ENCODE results near the gene DPP6. TPM values are rescaled to one million over a fixed set of nuclear protein-coding genes. Genes with fewer than 3 reads are reported as not detected.

Gene DPP6
- total and polyA plus RNA-seq, 5 donors = 0.07 to 0.35 (median 0.11) TPM; not detected in 2

DNA sequence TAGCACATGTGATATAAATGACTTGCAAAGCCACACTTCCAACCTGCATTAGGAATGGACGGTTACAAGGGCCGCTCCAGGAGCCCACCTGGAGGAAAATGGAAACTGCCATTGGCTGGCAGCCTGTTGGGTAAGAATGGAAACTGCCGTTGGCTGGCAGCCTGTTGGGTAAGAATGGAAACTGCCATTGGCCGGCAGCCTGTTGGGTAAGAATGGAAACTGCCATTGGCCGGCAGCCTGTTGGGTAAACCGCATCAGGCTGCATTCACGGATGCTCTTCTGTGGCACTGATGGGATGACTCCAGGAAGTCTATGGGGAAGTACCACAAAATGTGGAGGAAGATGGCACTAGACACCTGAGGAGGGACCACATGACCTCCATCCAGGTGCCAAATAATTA lies 143.1 kb downstream of the DPP6 start:
- 92% methylated on average over 7 of the region's 7 CpGs for WGBS

DNA sequence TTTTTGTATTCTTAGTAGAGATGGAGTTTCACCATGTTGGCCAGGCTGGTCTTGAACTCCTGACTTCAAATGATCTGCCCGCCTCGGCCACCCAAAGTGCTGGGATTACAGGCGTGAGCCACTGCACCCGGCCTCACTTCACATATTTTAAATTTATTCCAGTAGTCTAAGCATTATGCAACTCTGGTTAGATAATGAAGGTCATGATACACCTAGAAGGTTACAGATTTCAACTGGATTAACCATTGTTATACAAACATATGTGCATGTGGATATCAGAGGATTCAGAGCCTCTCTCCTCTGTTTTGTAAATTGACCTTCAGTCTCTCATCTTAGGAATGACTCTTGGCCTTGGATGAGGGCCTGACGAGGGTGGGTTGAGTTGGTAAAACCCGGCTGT lies 146.3 kb downstream of the DPP6 start:
- no peak for DNase-seq
- ATAC-seq = no peak
- no peaks in the 10 kb centered on the region for H3K9me3 ChIP-seq (ENCODE audit: control insufficient read depth, low read length)
- no peaks in the 10 kb centered on the region for H3K4me1 ChIP-seq (ENCODE audit: control insufficient read depth, insufficient read depth, low read length)
- 69% methylated on average over 6 of the region's 6 CpGs for WGBS
- H3K27ac ChIP-seq (ENCODE audit: low read length) = no peak overlapping the region
- intact Hi-C loops (cut with DNase I) = no loop called here
- no peak overlapping the region for H3K4me3 ChIP-seq (ENCODE audit: low read length)
- H3K27me3 ChIP-seq (ENCODE audit: control insufficient read depth, insufficient read depth) = no peaks in the 10 kb centered on the region

More for the DNA sequence above, 143.1 kb downstream of the DPP6 start:
- no peaks in the 10 kb centered on the region for H3K9me3 ChIP-seq (ENCODE audit: control insufficient read depth, low read length)
- H3K27ac ChIP-seq (ENCODE audit: low read length) = no peak overlapping the region
- DNase-seq (no peak), ATAC-seq (no peak)
- no peaks in the 10 kb centered on the region for H3K4me1 ChIP-seq (ENCODE audit: control insufficient read depth, insufficient read depth, low read length)
- H3K27me3 ChIP-seq (ENCODE audit: control insufficient read depth, insufficient read depth) = no peaks in the 10 kb centered on the region
- intact Hi-C loops (cut with DNase I) = no loop called here
- no peak overlapping the region for H3K4me3 ChIP-seq (ENCODE audit: low read length)

DNA sequence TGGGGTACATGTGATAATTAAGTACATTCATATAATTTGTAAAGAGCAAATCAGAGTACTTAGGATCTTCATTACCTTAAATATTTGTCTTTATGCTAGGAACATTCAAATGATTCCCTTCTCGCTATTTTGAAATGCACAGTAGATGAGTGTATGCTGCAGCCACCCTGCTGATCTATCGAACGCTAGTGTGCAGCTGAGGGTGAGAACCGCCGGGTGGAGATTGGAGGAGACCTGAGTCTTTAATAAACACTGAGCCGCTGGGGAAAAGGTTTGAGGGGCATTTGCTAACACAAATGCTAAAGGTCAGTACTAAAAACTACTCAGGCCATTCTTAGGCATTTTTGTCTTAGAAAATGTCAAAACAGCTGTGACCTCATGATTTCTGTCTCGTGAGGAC lies 148.0 kb downstream of the DPP6 start:
- WGBS = 64% methylated on average over 7 of the region's 7 CpGs
- intact Hi-C loops (cut with DNase I) = no loop called here
- no peaks in the 10 kb centered on the region for H3K9me3 ChIP-seq (ENCODE audit: control insufficient read depth, low read length)
- H3K4me1 ChIP-seq (ENCODE audit: control insufficient read depth, insufficient read depth, low read length) = no peaks in the 10 kb centered on the region
- no peaks in the 10 kb centered on the region for H3K27me3 ChIP-seq (ENCODE audit: control insufficient read depth, insufficient read depth)
- no peak for DNase-seq
- no peak for ATAC-seq
- H3K4me3 ChIP-seq (ENCODE audit: low read length) = no peak overlapping the region
- H3K27ac ChIP-seq (ENCODE audit: low read length) = no peak overlapping the region

DNA sequence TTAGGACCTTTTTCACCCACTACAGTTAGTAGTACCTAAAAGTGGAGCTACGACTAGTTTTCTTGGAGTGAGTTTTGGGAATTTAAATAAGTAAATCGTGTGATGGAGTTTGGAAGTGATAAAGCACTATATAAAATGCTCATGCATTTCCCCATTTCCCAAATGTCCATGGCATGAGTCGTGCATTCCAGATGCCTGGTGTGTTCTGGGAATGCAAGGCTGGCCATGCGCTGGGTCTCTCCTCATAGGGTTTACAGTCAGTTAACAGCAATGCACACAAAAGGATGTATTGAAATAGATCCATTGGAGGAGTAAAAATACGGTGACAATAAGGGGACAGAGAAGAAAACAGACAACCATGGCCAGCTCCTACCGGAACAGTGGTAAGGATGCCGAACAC lies 149.8 kb downstream of the DPP6 start:
- Histone ChIP-seq H3K27ac (ENCODE audit: low read length) (no peak overlapping the region), H3K4me3 (ENCODE audit: low read length) (no peak overlapping the region), H3K27me3 (ENCODE audit: control insufficient read depth, insufficient read depth) (no peaks in the 10 kb centered on the region), H3K9me3 (ENCODE audit: control insufficient read depth, low read length) (no peaks in the 10 kb centered on the region), H3K4me1 (ENCODE audit: control insufficient read depth, insufficient read depth, low read length) (no peaks in the 10 kb centered on the region)
- WGBS = 71% methylated on average over 7 of the region's 7 CpGs
- ATAC-seq (no peak), DNase-seq (no peak)
- intact Hi-C loops (cut with DNase I) = no loop called here

DNA sequence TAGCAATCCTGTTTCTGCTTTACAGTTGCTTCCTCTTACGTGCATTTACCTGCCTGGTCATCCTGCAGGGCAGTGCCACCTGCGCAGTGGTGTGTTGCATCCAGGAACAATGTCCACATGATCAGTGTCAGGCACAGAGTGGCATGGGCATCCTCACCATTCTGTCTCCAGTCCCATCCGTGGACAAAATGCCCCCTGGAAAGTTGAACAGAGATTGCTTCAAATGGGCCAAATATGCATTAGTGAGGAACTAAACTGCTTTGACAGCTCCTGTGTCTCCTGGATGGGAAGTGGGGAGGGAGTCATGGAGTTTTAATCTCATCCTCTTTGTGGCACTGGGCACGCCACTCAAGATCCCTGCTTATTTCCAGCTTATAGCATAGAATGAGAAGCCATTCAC lies 151.8 kb downstream of the DPP6 start:
- Histone ChIP-seq H3K9me3 (ENCODE audit: control insufficient read depth, low read length) (no peaks in the 10 kb centered on the region), H3K4me1 (ENCODE audit: control insufficient read depth, insufficient read depth, low read length) (no peaks in the 10 kb centered on the region), H3K27me3 (ENCODE audit: control insufficient read depth, insufficient read depth) (no peaks in the 10 kb centered on the region), H3K27ac (ENCODE audit: low read length) (no peak overlapping the region), H3K4me3 (ENCODE audit: low read length) (no peak overlapping the region)
- DNase-seq = no peak
- WGBS = 75% methylated on average over 4 of the region's 4 CpGs
- intact Hi-C loops (cut with DNase I) = no loop called here
- ATAC-seq = no peak

DNA sequence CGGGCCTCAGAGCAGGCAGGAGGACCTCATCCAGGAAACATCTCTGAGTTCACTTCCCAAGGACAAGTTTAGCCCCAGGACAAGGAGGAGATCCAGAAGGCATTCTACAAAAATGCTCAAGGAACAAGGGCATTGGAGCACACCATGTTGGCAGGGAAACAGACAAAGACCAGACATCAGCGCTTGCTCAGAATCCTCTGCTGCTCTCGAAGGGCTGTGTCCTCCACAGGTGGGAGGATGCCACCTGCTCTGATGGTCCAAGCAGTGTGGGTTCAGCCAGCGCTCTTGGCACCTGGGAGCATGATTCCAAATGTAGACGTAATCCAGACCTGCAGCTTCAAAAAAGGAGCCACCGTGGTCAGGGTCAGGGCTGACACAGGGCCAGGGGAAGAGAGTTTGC lies 160.7 kb downstream of the DPP6 start:
- Histone ChIP-seq H3K27ac (ENCODE audit: low read length) (no peak overlapping the region), H3K4me3 (ENCODE audit: low read length) (no peak overlapping the region), H3K4me1 (ENCODE audit: control insufficient read depth, insufficient read depth, low read length) (no peaks in the 10 kb centered on the region), H3K27me3 (ENCODE audit: control insufficient read depth, insufficient read depth) (no peaks in the 10 kb centered on the region), H3K9me3 (ENCODE audit: control insufficient read depth, low read length) (no peaks in the 10 kb centered on the region)
- DNase-seq (no peak), ATAC-seq (no peak)
- WGBS = 82% methylated on average over 6 of the region's 6 CpGs
- intact Hi-C loops (cut with DNase I) = no loop called here

DNA sequence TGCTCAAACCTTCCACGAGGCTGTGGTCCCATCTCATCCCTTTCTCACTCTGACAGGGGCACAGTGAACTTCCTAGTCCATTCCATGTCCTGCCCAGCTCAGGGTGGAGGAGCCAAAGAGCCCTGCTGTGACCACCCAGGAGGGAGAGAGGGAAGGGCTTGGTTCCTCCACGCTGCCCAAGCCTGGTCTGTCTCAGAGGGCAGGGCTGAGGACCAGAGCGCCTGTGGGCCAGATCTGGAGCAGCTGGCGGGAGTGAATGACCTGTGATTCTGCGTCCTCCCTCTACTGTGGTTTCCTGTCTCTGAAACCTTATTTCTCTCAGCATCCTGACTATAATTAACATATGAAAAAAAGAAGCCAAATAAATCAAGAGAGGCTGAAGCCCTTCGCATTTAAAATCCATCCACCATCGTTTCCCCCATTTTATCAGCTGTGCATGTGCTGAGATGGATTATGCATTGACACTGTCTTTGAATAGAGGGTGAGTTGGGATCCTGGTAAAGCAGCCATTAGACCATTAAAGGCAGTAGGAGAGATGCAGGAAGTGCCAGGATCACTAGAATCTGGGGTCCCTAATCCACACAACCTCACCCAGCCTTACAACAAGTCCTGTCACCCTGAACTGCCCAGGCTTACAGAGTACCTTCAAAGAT lies 165.6 kb downstream of the DPP6 start:
- Histone ChIP-seq H3K4me3 (ENCODE audit: low read length) (no peak overlapping the region), H3K9me3 (ENCODE audit: control insufficient read depth, low read length) (no peaks in the 10 kb centered on the region), H3K27ac (ENCODE audit: low read length) (no peak overlapping the region), H3K27me3 (ENCODE audit: control insufficient read depth, insufficient read depth) (no peaks in the 10 kb centered on the region), H3K4me1 (ENCODE audit: control insufficient read depth, insufficient read depth, low read length) (no peaks in the 10 kb centered on the region)
- 60% methylated on average over 7 of the region's 7 CpGs for whole genome bisulfite sequencing
- intact Hi-C loops (cut with DNase I) = no loop called here
- ATAC-seq = no peak
- no peak for DNase-seq

DNA sequence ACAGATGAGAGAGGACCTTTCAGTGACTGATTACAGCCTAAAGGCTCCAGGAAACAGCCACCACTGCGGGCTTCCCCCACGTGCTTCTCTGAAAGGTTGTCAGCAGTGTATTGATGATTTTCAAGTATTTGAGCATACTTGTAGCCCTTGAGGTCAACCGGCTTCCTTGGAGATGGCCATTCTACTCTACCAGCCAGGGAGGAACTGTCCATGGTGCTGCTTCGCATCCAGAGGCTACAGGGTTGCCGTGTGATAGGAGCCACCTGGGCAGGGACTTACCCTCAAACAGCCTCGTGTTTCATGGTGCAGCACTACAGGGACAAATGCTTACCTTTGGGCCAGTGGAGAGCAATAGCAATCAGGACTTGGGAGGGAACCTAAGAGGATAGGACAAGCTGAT lies 179.5 kb downstream of the DPP6 start:
- 35% methylated on average over 6 of the region's 6 CpGs for WGBS
- H3K27me3 ChIP-seq (ENCODE audit: control insufficient read depth, insufficient read depth) = no peaks in the 10 kb centered on the region
- H3K9me3 ChIP-seq (ENCODE audit: control insufficient read depth, low read length) = no peaks in the 10 kb centered on the region
- H3K4me3 ChIP-seq (ENCODE audit: low read length) = no peak overlapping the region
- H3K27ac ChIP-seq (ENCODE audit: low read length) = no peak overlapping the region
- intact Hi-C loops (cut with DNase I) = no loop called here
- ATAC-seq (no peak), DNase-seq (no peak)
- H3K4me1 ChIP-seq (ENCODE audit: control insufficient read depth, insufficient read depth, low read length) = no peaks in the 10 kb centered on the region

DNA sequence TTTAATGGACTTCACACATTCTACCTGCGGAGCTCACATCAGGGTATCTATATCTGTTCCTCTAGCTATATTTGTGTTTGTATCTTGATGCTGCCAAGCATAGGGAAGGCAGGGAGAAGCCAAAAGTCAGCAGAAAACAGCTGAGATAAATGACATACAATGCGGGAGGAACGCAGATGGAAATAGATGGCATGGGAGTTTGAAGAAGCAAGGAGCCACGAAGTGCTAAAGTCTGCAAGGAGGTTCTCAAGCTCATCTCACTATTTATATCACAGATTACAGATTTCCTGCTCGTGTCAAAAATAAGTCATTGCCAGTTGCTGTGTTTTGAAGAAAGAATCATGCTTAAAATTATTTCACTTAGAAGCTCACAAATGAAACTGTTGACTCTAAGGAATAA lies 180.5 kb downstream of the DPP6 start:
- intact Hi-C loops (cut with DNase I) = no loop called here
- DNase-seq (no peak), ATAC-seq (no peak)
- 68% methylated on average over 5 of the region's 5 CpGs for WGBS
- H3K4me1 ChIP-seq (ENCODE audit: control insufficient read depth, insufficient read depth, low read length) = no peaks in the 10 kb centered on the region
- no peaks in the 10 kb centered on the region for H3K9me3 ChIP-seq (ENCODE audit: control insufficient read depth, low read length)
- H3K27ac ChIP-seq (ENCODE audit: low read length) = no peak overlapping the region
- H3K27me3 ChIP-seq (ENCODE audit: control insufficient read depth, insufficient read depth) = no peaks in the 10 kb centered on the region
- H3K4me3 ChIP-seq (ENCODE audit: low read length) = no peak overlapping the region

DNA sequence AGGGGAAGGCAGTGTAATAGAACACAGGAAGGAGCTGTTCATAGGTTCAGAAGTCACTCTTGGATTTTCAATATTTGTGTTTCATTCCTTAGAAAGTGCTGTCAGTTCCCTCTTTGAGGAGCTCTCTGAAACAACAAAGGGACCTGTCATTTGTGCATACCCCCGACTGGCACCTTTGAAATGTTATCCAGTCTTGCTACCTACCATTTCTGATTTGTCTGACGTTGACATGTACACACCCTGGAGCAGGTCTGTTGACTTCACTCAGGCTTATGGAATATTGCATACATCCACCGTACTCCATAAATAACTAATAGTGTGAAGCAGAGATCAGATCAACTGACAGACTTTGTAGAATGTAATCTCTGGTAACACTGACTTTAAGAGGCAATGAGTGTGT lies 189.8 kb downstream of the DPP6 start:
- no peak for ATAC-seq
- H3K9me3 ChIP-seq (ENCODE audit: control insufficient read depth, low read length) = peaks cover 5% of the 10 kb centered on the region
- H3K4me3 ChIP-seq (ENCODE audit: low read length) = no peak overlapping the region
- H3K27me3 ChIP-seq (ENCODE audit: control insufficient read depth, insufficient read depth) = no peaks in the 10 kb centered on the region
- no peak overlapping the region for H3K27ac ChIP-seq (ENCODE audit: low read length)
- WGBS = 76% methylated on average over 3 of the region's 3 CpGs
- no peak for DNase-seq
- no peaks in the 10 kb centered on the region for H3K4me1 ChIP-seq (ENCODE audit: control insufficient read depth, insufficient read depth, low read length)
- intact Hi-C loops (cut with DNase I) = no loop called here

DNA sequence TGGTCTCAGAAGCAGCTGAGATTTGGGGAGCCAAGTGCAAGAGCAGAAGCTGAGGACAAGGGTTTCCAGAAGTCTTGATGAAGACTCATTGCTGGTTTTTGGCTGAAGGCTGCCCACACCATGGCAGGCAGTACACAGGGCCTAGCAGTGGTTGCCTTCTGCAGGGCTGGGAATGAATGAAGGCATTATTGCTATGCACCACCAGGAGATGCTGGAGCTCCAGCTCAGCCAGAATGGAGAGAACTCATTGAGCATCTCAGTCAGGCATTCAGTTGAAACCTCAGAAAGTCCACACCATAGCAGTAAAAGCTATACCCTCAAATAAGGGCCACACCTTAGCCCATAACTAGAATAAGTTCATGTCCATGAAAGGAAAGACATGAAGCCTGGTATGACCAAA lies 190.5 kb downstream of the DPP6 start:
- Histone ChIP-seq H3K27ac (ENCODE audit: low read length) (no peak overlapping the region), H3K9me3 (ENCODE audit: control insufficient read depth, low read length) (peaks cover 5% of the 10 kb centered on the region), H3K27me3 (ENCODE audit: control insufficient read depth, insufficient read depth) (no peaks in the 10 kb centered on the region), H3K4me1 (ENCODE audit: control insufficient read depth, insufficient read depth, low read length) (no peaks in the 10 kb centered on the region), H3K4me3 (ENCODE audit: low read length) (no peak overlapping the region)
- no peak for ATAC-seq
- no peak for DNase-seq
- intact Hi-C loops (cut with DNase I) = no loop called here

DNA sequence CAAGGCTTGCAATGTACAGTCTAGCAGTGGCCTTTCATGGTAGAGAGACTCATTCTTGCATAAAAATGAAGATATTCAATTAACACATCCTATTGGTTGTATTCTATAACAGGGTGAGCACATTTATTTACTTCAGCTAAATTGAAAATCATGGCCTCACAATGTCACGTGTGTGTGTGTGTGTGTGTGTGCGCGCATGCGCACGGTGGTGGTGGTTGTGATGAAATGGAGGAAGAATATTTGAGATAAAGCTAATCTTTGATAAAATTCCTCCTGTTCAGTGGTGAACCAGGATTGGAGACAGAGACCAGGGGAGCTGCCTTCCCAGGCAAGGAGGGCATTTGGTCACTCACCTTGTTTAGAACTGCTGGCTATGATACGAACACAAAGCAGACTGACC lies 199.8 kb downstream of the DPP6 start:
- ATAC-seq (no peak), DNase-seq (no peak)
- no peaks in the 10 kb centered on the region for H3K4me1 ChIP-seq (ENCODE audit: control insufficient read depth, insufficient read depth, low read length)
- H3K9me3 ChIP-seq (ENCODE audit: control insufficient read depth, low read length) = no peaks in the 10 kb centered on the region
- H3K27ac ChIP-seq (ENCODE audit: low read length) = no peak overlapping the region
- H3K4me3 ChIP-seq (ENCODE audit: low read length) = no peak overlapping the region
- H3K27me3 ChIP-seq (ENCODE audit: control insufficient read depth, insufficient read depth) = no peaks in the 10 kb centered on the region
- intact Hi-C loops (cut with DNase I) = no loop called here
- WGBS = 72% methylated on average over 6 of the region's 6 CpGs
